Stimulated activated memory B cell treated with anti-CD40 and anti-IgM and Interleukin-4, amounts not matched to agents 10 μg/mL and 1 μg/mL and 100 μg/mL, for 72 hours (primary cell): ENCODE measurements around the gene FANCC.

ENCODE experiments used
- ATAC-seq: fragments of 150-1000 bp; cut with Tn5 transposase; 2 replicates; pipeline ENCODE4 v1.10.0; 2021
- H3K27ac Mint-ChIP-seq: one replicate; pipeline ENCODE4 v1.8.0; 2022; ENCODE audit warnings: mild to moderate bottlenecking, mixed read lengths
- H3K27me3 Mint-ChIP-seq: one replicate; pipeline ENCODE4 v1.8.0; 2022; ENCODE audit warnings: mixed read lengths
- H3K36me3 Mint-ChIP-seq: one replicate; pipeline ENCODE4 v1.8.0; 2022; ENCODE audit warnings: mixed read lengths
- H3K4me1 Mint-ChIP-seq: one replicate; pipeline ENCODE4 v1.8.0; 2022; ENCODE audit warnings: mixed read lengths
- H3K4me3 Mint-ChIP-seq: one replicate; pipeline ENCODE4 v1.8.0; 2022; ENCODE audit warnings: mild to moderate bottlenecking, moderate library complexity, mixed read lengths
- H3K9me3 Mint-ChIP-seq: one replicate; pipeline ENCODE4 v1.8.0; 2022; ENCODE audit warnings: mixed read lengths

FANCC gene

DNA sequence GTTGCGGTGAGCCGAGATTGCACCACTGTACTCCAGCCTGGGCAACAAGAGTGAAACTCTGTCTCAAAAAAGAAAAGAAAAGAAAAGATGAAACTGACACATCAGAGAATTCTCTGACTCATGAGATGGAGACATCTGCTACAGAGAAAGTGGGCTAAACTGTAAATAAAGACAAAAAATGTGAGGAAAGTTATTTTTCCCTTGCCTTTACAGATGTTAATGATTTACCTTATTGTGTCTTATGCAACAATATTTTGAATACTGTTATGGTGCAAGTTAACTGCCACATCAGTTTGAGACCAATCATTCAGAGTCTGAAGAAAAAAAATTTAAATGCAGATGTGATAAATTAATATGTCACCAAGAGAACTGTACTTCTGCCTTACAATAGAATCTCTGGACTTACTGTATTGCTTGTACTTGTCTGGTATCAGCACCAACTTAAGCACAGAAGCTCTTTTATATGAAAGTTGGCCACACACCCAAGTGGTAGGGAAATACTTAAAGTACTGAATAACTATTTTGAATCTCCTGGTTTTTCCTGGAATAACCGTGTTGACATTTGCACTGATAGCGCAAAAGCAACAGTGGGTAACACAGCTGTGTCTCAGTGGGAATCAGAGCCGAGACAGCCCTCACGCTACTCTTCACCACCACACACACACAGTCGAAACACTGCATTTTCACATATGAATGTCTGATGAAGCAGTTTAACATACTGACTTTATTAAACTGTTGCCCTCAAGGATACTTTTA lies 169.9 kb downstream of the FANCC start:
- Mint-ChIP-seq H3K36me3 (peaks cover 12% of the 10 kb centered on the region), H3K4me1 (no peaks in the 10 kb centered on the region), H3K27me3 (no peaks in the 10 kb centered on the region), H3K27ac (no peak overlapping the region), H3K4me3 (no peak overlapping the region), H3K9me3 (no peaks in the 10 kb centered on the region)
- ATAC-seq: no peak

DNA sequence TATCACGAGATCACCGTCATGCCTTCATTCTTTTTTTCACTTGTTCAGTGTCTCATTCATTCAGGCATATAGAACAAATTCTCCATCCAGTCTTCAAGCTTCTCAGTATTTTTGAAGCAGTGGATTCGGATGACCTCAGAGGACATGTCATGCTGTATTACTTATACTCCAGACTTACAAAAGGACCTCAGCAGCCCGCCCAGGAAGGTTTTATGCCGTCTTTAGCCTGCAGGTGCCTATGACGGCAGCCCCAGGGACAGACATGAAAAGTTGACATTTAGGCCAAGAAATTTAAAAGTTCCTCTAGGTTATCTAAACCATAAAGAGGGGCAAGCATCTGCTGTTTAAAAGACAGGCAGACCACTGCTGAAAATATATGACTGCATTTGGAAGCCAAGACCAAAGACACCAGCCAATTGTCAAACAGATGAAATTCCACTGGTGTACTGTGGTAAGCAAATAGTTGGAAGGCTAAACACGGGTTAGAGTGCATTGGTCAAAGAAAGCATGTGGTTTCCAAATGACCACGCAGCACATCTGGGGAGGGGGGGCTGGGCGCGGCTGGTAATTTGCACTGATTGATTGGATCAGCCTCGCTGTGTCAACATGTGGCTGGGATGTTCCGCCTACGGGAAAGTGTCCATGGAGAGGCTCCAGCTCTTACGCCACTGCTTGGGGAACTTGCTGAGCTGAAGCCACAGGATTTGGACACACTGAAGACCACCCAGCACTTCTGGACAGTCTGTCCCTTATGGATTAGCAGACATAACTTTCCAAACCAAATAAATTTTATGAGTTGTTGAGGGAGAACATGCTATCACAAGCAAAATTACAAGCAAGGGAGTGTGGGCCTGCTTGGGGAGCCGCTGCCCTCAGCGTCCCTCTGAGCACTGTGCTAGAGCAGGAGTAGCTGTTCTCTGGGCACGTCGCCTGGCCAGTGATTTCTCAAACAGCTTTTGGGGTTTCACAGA lies 173.6 kb downstream of the FANCC start:
- Mint-ChIP-seq H3K36me3 (peaks cover 12% of the 10 kb centered on the region), H3K27ac (no peak overlapping the region), H3K9me3 (no peaks in the 10 kb centered on the region), H3K4me3 (no peak overlapping the region), H3K4me1 (no peaks in the 10 kb centered on the region), H3K27me3 (no peaks in the 10 kb centered on the region)
- no peak for ATAC-seq

DNA sequence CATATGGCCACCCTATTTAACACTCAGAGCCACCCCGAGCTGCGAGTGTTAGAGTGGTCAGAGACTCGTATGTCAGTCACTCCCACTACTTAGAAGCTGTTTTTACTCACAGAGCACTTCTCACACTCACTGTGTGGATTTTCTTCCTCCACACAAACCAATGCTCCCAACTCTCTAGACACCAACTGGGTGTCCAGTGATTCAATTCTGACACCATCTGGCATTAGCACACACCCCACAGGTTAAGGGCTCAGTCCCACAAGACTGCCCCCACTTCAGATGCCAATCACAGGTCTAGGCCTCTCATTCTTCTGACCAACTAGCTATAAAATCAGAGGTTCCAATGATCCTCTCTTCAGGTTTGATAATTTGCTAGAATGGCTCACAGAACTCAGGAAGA lies 174.8 kb downstream of the FANCC start:
- Mint-ChIP-seq H3K9me3 (no peaks in the 10 kb centered on the region), H3K27me3 (no peaks in the 10 kb centered on the region), H3K4me3 (no peak overlapping the region), H3K27ac (no peak overlapping the region), H3K4me1 (no peaks in the 10 kb centered on the region), H3K36me3 (peaks cover 14% of the 10 kb centered on the region)
- no peak for ATAC-seq

DNA sequence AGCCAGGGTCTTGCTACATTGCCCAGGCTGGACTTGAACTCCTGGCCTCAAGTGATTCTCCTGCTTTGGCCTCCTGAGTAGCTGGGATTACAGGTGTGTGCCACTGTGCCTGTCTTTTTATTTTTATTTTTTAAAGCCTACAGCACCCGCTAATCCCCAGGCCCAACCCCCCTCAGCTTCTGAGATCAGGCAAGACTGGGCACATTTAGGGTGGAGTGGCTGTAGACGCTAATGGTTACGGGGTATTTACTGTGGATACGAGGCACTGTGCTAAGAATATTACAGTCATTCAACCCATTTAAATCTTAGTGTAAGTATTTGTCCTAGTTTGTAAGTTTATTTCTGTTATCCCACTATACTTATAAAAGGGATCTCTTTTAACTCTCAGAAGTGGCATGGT lies 175.2 kb downstream of the FANCC start:
- H3K4me1 Mint-ChIP-seq: no peaks in the 10 kb centered on the region
- H3K36me3 Mint-ChIP-seq: peaks cover 18% of the 10 kb centered on the region
- no peak overlapping the region for H3K4me3 Mint-ChIP-seq
- H3K27ac Mint-ChIP-seq: no peak overlapping the region
- no peak for ATAC-seq
- no peaks in the 10 kb centered on the region for H3K27me3 Mint-ChIP-seq
- H3K9me3 Mint-ChIP-seq: no peaks in the 10 kb centered on the region

DNA sequence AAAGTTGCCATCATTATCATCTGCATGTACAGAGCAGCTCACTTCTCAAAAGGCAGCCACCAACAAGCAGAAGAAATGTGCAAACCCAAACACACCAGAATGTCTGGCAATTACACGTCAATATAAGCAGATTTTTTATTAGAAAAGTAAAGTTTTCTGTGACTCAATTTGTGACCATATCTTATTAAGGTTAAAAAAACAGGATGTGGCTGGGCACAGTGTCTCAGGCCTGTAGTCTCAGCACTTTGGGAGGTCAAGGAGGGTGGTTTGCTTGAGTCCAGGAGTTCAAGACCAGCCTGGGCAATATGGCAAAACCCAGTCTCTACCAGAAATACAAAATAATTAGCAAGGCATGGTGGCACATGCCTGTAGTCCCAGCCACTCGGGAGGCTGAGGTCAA lies 176.7 kb downstream of the FANCC start:
- Mint-ChIP-seq H3K27ac (no peak overlapping the region), H3K4me1 (no peaks in the 10 kb centered on the region), H3K4me3 (no peak overlapping the region), H3K9me3 (no peaks in the 10 kb centered on the region), H3K36me3 (peaks cover 19% of the 10 kb centered on the region), H3K27me3 (no peaks in the 10 kb centered on the region)
- ATAC-seq: no peak

DNA sequence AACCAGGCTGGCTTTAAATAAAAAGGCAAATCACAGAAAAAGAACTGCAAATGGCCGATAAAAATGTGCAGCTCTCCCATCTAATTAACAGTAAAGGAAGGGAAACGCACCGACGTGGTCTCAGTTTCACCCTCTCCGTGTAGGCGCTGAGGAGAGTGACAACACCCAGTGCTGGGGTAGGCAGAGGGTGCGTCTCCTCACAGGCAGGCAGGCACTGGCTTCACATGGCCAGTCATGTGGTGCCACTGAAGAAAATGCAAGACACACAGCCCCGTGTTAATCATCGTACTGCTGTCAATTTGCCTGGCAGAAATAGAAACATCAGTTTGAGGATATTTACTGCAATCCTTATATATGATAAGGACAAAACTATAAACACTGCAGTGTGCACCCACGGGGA lies 178.4 kb downstream of the FANCC start:
- Mint-ChIP-seq H3K4me1 (no peaks in the 10 kb centered on the region), H3K9me3 (no peaks in the 10 kb centered on the region), H3K36me3 (peaks cover 21% of the 10 kb centered on the region), H3K27ac (no peak overlapping the region), H3K27me3 (no peaks in the 10 kb centered on the region), H3K4me3 (no peak overlapping the region)
- ATAC-seq: no peak

DNA sequence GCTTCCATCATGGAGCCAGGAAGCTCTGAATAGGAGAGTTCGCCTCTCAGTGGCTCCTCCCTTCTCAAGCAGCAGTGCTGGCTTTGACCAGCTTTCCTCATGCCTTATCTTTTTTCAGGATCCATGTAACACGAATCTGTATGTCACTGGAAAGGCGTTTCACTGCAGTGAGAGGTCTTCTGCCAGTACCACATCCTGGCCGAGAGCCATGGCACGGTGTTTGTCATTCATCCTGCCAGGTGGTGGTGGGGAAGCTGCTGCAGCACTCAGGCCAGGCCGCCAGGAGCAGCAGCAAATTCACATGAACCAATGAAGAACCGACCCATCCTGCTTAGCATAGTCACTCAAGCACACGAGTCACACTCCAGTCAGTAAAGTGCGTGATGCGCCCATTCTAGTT lies 179.0 kb downstream of the FANCC start:
- Mint-ChIP-seq H3K36me3 (peaks cover 21% of the 10 kb centered on the region), H3K27me3 (no peaks in the 10 kb centered on the region), H3K4me3 (no peak overlapping the region), H3K4me1 (no peaks in the 10 kb centered on the region), H3K27ac (no peak overlapping the region), H3K9me3 (no peaks in the 10 kb centered on the region)
- no peak for ATAC-seq

DNA sequence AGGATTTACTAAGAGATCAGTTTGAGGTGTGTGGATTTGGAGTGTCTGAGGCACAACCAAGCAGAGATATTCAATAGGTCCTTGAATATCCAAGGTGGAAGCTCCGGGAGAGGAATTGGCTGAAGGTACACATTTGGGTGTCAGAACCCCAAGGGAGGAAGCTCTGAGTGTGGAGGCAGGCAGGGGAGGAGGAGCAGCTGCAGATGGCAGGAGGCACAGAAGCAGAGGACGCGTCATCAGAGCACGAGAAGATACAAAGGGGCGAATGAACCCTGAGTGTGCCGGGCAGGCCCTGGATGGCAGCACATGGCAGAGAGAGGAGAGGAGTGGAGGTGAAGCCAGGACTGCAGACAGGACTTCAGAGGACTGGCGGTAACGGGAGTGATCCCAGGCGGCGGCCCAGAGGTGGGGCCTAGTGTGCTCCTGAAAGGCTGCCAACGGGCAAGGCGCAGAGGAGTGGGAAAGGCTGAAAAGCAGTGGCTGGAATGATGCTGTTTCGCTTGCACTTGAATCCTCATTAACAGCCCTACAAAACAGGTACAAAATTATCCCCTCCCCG lies 179.8 kb downstream of the FANCC start:
- Mint-ChIP-seq H3K36me3 (peaks cover 17% of the 10 kb centered on the region), H3K9me3 (no peaks in the 10 kb centered on the region), H3K27ac (no peak overlapping the region), H3K4me3 (no peak overlapping the region), H3K27me3 (no peaks in the 10 kb centered on the region), H3K4me1 (no peaks in the 10 kb centered on the region)
- ATAC-seq: no peak

DNA sequence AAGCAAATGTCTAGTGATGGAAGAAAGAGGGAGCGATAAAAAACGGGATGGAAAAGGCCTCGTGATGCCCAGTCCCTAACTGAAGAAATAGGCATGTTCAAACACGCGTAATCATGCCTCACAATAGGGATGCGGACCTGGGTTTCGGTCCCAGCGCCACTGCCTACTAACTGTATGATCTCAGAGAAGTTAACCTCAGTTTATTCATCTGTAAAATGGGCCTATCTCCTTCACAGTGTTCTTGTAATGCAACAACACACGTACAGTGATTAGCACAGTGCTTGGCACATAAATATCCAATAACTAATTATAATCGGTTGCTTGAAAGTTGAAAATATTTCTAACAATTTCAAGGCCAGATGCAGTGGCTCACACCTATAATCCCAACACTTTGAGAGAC lies 181.8 kb downstream of the FANCC start:
- Mint-ChIP-seq H3K9me3 (no peaks in the 10 kb centered on the region), H3K4me3 (no peak overlapping the region), H3K4me1 (peaks cover 6% of the 10 kb centered on the region), H3K27ac (no peak overlapping the region), H3K36me3 (peaks cover 16% of the 10 kb centered on the region), H3K27me3 (no peaks in the 10 kb centered on the region)
- no peak for ATAC-seq

DNA sequence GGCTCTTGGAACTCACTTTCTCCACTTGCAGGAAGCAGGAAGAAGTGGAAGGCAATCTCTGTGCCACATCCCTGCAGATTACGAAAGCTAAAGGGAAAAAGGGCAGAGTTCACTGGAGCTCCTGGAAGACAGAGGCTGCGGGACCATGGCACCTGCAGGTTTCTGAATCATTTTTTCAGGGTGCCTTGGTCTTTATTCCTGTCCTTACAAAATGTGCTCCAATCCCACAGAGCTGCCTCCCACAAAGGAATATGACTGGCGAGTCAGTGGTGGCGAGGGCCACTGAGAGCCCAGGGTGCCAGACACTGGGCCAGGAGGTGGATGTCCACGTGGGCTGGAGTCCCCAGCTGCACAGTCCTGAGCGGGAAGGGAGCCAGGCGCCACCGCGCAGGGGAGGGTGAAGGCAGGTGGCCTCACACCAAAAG lies 183.0 kb downstream of the FANCC start:
- ATAC-seq: no peak
- Mint-ChIP-seq H3K4me1 (peaks cover 6% of the 10 kb centered on the region), H3K4me3 (no peak overlapping the region), H3K36me3 (peaks cover 16% of the 10 kb centered on the region), H3K9me3 (no peaks in the 10 kb centered on the region), H3K27me3 (no peaks in the 10 kb centered on the region), H3K27ac (no peak overlapping the region)

DNA sequence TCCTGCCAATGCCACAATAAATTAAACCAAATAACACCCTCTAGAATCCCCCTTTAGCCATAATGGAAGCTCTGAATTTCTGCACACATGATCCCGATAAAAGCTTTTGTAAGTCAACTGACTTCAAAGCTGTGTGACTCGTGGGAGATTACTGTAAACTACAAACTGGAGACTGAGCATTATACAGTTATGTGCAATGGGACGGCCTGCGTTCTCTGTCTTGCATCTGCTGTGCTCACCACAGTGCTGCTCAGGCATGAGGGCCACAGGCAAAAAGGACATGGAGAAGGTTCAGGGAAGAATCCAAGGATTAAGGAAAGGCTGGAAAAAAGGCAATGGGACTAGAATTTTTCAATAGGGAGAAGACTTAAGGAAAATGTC lies 184.2 kb downstream of the FANCC start:
- H3K4me3 Mint-ChIP-seq: no peak overlapping the region
- peaks cover 16% of the 10 kb centered on the region for H3K36me3 Mint-ChIP-seq
- H3K9me3 Mint-ChIP-seq: no peaks in the 10 kb centered on the region
- peaks cover 6% of the 10 kb centered on the region for H3K4me1 Mint-ChIP-seq
- H3K27me3 Mint-ChIP-seq: no peaks in the 10 kb centered on the region
- no peak for ATAC-seq
- no peak overlapping the region for H3K27ac Mint-ChIP-seq

DNA sequence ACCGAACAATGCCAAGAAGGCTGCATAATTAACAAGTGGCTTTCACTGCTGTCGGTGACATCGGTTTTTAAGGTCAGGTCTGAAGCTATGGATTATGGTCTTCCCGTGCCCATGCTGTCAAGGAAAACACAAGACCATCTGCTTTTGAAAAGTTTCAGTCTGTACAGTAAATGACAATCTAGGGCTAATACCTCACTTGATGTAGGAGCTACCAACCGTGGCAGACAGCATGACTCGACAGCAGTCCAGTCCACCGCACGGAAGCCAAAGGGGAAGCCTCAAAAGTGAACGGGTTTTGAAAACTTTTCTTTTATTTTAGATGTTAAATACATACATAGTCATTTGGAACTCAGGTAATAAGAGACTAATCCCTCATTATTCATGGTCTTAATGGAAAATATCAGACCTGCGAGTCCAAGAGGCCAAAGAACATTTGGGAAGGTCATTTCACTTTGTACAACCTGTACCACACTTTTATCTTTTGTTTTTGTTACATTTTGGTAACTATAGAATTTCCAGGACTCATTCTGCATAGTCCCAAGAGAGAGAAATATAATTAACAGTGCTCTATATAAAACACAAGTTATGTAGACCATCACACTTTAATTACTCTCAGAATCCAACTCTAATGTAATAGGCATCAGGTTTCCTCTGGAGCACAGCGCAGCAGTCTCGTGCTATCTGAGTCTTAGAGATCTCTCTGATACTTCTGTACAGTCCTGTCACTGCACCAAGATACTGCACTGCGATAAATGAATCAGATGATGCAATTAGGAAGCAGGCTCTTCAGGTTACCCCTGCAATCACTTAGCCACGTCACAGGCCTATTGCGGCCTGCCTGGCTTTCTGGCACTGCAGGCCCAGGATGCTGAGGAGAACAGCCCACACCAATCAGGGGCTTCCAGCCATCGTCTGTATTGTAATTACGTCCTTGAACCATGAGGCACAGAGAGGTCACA lies 184.9 kb downstream of the FANCC start:
- Mint-ChIP-seq H3K27ac (no peak overlapping the region), H3K36me3 (peaks cover 14% of the 10 kb centered on the region), H3K27me3 (no peaks in the 10 kb centered on the region), H3K4me1 (peaks cover 6% of the 10 kb centered on the region), H3K4me3 (no peak overlapping the region), H3K9me3 (no peaks in the 10 kb centered on the region)
- no peak for ATAC-seq

DNA sequence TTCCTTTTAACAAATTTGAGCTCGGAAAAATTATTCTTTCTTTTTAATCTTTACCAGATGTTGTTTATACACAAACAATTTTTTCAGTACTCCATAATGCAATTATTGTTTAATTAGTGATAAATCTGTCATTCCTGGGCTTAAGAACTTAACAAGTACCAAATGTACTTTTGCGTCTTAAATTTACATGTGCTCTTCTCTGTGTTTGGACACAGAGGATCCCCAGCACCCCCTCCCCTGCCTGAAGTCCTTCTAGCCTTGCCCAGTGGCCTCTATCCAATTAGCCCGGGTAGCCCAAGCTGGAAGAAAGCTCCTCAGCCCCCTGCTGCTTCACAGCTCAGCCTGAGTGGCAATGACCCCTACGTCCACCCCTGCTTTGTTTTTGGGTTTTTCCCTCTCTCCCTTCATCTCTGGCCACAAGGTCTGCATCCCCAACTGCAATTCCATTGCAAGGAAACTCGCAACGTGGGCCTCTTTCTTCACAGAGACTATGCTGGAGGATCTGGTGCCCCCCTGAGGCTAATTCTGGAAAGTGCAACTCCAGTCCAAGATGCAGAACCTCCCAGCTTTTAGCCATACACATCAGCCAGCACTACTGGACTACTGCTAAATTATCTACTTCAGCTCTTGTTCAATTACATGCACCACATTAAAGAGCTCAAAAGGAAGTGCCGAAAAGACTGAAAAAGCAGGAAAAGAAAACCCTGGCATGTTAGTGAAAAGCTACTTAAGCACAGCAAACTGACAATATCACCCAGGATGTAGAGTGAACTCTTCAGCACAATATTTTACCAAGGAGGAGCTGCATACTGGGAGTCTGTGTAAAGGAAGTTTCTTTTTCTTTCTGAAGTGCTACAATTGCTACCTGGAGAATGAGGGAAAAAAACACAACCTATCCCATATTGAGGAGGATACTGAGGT lies 186.2 kb downstream of the FANCC start:
- peaks cover 6% of the 10 kb centered on the region for H3K4me1 Mint-ChIP-seq
- H3K27ac Mint-ChIP-seq: no peak overlapping the region

DNA sequence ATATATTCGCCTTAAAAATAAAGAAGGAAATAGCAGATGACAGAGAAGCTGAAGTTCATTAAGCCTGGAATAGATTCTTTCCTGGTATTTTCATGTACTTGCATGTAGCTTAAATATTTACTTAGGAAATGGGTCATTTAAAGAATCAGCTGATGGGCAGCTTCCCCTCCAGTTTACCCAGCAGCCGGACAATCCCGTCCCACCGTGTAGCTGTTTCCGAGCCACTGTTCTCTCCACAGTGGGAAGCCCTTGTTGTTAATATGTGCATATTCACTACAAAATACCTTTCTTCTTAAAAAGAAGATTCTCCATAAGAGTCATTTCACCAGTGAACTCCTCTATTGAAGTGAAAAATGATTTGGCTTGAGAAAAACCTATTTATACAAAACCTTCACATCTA lies 187.0 kb downstream of the FANCC start:
- no peak for ATAC-seq
- no peaks in the 10 kb centered on the region for H3K9me3 Mint-ChIP-seq
- peaks cover 6% of the 10 kb centered on the region for H3K4me1 Mint-ChIP-seq
- H3K4me3 Mint-ChIP-seq: no peak overlapping the region
- peaks cover 9% of the 10 kb centered on the region for H3K36me3 Mint-ChIP-seq
- no peak overlapping the region for H3K27ac Mint-ChIP-seq
- no peaks in the 10 kb centered on the region for H3K27me3 Mint-ChIP-seq

More for the DNA sequence above, 186.2 kb downstream of the FANCC start:
- ATAC-seq: no peak
- no peak overlapping the region for H3K4me3 Mint-ChIP-seq
- H3K27me3 Mint-ChIP-seq: no peaks in the 10 kb centered on the region
- H3K36me3 Mint-ChIP-seq: peaks cover 9% of the 10 kb centered on the region
- H3K9me3 Mint-ChIP-seq: no peaks in the 10 kb centered on the region
